ENCODE data around the gene RRBP1.

DNA sequence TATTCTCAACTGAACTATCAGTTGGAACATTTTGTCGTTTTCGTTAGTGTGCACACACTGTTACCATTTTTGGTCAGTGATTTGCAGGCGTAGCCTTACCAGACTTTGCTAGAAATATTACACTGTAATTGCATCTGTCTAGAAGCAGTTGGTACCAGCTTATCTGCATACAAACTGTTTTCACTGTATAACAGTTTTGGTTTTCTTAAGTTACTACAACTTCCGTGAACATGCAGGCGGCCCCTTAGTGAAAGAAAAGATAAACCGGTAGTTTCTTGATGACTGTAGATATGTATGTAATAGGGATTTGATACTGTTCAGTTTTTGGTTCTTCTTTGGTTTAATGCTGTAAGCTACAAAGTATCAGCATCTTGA lies 110.9 kb downstream of the RRBP1 start:
- TF ChIP-seq, protein P1, sequence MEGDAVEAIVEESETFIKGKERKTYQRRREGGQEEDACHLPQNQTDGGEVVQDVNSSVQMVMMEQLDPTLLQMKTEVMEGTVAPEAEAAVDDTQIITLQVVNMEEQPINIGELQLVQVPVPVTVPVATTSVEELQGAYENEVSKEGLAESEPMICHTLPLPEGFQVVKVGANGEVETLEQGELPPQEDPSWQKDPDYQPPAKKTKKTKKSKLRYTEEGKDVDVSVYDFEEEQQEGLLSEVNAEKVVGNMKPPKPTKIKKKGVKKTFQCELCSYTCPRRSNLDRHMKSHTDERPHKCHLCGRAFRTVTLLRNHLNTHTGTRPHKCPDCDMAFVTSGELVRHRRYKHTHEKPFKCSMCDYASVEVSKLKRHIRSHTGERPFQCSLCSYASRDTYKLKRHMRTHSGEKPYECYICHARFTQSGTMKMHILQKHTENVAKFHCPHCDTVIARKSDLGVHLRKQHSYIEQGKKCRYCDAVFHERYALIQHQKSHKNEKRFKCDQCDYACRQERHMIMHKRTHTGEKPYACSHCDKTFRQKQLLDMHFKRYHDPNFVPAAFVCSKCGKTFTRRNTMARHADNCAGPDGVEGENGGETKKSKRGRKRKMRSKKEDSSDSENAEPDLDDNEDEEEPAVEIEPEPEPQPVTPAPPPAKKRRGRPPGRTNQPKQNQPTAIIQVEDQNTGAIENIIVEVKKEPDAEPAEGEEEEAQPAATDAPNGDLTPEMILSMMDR (conservative IDR thresholded peaks at IDR 0.05; ENCODE audit: low read depth, low read length), result no peak
- TF ChIP-seq CHD1 (IDR thresholded peaks at IDR 0.05; ENCODE audit: low read depth, low read length) (no peak), MAFK (IDR thresholded peaks at IDR 0.05; ENCODE audit: low read depth, low read length) (no peak), POLR2A (IDR thresholded peaks at IDR 0.05; ENCODE audit: low read depth, low read length) (no peak), RCOR1 (IDR thresholded peaks at IDR 0.05; ENCODE audit: insufficient replicate concordance, low read length) (no peak), RAD21 (IDR thresholded peaks at IDR 0.05; ENCODE audit: low read length) (no peak; the same call in 1 of the 2 replicates), CEBPB (IDR thresholded peaks at IDR 0.05; ENCODE audit: low read depth, low read length) (no peak), FOS (IDR thresholded peaks at IDR 0.05; ENCODE audit: low read depth, low read length) (no peak), MXI1 (IDR thresholded peaks at IDR 0.05; ENCODE audit: borderline replicate concordance, low read depth, low read length) (no peak), MAZ (IDR thresholded peaks at IDR 0.05; ENCODE audit: borderline replicate concordance, low read depth, low read length) (no peak), RFX5 (IDR thresholded peaks at IDR 0.05; ENCODE audit: low read depth, low read length) (no peak), SMC3 (IDR thresholded peaks at IDR 0.05; ENCODE audit: low read depth, low read length) (no peak)
- TF ChIP-seq, protein P2, sequence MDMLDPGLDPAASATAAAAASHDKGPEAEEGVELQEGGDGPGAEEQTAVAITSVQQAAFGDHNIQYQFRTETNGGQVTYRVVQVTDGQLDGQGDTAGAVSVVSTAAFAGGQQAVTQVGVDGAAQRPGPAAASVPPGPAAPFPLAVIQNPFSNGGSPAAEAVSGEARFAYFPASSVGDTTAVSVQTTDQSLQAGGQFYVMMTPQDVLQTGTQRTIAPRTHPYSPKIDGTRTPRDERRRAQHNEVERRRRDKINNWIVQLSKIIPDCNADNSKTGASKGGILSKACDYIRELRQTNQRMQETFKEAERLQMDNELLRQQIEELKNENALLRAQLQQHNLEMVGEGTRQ (IDR thresholded peaks at IDR 0.05; ENCODE audit: low read depth, low read length), result no peak
- TF ChIP-seq, protein P3, sequence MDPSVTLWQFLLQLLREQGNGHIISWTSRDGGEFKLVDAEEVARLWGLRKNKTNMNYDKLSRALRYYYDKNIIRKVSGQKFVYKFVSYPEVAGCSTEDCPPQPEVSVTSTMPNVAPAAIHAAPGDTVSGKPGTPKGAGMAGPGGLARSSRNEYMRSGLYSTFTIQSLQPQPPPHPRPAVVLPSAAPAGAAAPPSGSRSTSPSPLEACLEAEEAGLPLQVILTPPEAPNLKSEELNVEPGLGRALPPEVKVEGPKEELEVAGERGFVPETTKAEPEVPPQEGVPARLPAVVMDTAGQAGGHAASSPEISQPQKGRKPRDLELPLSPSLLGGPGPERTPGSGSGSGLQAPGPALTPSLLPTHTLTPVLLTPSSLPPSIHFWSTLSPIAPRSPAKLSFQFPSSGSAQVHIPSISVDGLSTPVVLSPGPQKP (IDR thresholded peaks at IDR 0.05; ENCODE audit: borderline replicate concordance, low read depth, low read length), result no peak
